Measurements from ENCODE around the gene HELQ.

HELQ gene

DNA sequence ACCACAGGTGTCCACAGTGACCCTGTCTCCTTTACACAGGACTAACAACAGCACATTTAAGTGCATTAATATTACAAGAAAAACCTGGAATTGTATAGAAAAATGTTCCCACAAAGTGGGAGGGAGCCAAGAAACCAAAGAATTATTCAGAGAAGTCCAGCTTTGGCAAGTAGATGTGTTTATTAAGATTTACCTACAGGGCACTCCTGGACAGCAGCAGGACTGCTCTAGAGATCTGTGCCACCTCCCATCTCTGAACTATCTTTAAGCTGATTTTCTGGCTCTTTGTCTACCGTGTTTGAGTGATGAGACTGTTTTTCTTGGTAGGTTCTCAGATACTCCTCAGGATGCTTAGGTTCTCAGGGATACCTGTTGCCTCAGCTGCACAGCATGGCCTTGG, 82.7 kb downstream of the HELQ start:
- DNase-seq (ENCODE audit: low read depth): no peak

DNA sequence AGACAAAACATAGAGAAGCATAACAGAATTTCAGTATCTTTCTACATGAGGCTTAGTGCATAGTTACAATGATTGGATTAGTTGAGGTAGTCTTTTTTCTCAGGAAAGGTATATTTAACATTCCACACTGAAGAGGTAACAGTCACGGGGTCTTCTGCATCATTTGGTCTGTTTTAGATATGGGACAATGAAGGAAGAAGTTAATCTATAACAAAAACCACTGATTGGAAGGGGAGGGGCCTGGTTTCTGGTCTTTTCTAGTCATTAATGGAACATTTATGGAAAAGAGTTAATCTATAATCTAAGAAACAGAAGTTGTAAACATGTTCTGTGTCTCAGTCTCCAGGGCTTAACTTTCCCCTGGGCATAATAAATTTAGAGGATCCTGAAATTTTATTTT, 83.7 kb downstream of the HELQ start:
- no peak for DNase-seq (ENCODE audit: low read depth)

DNA sequence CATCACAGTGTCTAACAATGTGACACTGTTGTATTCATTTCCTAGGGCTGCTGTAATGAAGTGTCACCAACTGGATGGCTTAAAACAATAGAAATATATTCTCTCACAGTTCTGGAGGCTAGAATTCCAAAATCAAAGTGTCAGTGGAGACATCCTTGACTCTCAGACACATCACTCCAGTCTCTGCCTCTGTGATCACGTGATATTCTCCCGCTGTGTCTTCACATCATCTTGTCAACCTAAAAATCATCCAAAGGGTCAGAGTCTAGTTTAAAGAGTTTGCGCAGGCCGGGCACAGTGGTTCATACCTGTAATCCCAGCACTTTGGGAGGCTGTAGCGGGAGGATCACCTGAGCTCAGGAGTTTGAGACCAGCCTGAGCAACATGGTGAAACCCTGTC, 84.4 kb downstream of the HELQ start:
- no peak for DNase-seq (ENCODE audit: low read depth)

DNA sequence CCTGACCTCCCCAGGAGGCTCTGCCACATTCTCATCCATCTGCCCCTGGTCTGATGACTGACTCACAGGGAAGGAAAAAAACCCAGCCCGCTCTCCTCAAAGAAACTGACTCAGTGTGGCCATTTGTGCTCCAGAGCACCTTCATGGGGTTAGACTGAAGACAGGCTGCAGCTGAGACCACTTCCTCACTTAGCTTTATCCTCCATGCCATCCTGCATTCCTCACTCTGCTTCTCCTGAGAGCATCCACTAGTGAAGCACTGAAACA, 85.0 kb downstream of the HELQ start:
- no peak for DNase-seq (ENCODE audit: low read depth)

DNA sequence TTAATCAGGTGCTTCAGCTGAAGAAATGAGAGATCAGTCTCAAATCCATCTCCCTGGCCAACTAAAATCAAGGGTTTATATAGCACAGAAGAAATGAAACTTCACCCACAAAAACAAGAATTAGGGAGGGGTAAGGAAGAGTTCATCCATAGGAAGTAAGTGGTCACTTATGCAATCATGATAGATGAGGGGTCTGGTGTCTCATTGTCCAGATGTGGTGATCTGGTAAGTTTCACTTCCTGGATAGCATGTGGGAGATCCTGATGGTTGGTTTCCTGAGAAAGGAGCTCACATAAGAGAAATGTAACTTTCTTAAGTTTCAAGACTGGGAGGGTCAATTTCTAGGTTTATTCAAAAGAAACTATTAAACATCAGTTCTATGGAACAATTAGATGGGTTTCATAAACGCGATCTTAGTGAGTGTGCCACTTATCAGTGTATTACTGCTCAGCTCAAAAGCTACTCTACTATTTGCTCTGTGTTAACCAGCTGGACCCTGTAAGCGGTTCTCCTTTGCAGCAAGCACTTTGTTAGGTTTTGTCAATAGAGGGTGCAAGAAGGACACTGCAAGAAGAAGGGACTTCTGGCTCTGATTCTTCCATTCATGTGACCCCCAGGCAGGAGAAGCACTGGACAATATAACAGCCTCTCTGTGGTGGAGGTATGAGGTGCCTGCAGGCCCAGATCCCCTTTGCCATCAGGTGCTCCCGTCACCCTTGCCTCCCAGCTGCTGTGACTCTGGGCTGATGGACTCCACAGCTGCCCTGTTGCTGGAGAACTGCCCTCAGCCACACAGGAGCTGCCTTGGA, 85.6 kb downstream of the HELQ start:
- DNase-seq (ENCODE audit: low read depth): no peak

DNA sequence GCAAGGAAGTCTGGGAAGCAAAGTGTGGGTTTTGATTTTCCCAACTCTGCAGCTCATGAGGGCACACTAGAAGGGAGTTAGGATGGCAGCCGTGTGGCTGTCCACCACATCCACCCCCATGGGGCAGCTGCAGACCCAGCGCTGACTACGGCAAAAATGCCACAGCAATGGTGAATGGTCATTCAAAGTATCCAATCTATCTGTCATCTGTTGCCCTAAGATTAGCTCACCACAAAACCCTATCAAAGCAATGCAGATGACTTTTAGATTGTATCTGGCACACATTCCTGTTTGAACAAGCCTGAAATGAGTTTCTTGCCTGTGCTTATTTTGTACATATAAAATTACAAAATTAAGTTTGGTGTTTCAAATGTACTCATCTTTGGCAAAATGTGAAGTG, 91.3 kb downstream of the HELQ start:
- DNase-seq (ENCODE audit: low read depth): no peak

DNA sequence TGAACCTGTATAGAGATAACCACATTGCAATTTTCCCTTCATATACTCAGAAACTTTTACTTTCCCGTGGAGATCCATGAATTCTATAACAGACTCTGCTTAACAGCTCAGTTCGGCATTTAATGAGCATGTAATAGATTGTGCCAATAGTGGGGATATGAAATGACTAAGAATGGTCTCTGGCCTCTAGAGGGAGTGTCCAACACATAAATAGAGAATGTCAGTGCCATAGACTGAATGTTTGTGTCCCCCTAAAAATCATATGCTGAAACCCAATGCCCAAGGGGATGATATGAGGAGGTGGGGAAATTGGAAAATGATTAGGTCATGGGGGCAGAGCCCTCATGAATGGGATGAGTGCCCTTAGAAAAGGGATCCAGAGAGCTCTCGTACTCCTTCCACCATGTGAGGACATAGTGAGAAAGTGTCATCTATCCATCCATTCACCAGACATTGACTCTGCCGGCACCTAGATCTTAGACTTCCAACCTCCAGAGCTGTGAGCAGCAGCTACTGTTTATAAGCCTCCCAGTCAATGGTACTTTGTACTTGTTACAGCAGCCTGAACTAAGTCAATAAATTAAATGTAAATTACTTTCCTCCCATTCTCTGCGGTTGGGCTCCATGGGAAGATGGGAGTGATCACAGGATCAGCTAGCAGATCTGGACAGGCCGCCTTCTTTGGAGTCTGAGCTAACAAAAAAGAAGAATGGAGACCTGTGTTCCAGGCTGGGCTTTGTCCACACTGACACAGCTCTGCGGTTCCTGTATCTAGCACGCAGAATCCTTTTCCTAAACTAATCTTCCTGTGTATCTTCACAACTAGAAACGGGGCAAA, 92.9 kb downstream of the HELQ start:
- no peak for DNase-seq (ENCODE audit: low read depth)

DNA sequence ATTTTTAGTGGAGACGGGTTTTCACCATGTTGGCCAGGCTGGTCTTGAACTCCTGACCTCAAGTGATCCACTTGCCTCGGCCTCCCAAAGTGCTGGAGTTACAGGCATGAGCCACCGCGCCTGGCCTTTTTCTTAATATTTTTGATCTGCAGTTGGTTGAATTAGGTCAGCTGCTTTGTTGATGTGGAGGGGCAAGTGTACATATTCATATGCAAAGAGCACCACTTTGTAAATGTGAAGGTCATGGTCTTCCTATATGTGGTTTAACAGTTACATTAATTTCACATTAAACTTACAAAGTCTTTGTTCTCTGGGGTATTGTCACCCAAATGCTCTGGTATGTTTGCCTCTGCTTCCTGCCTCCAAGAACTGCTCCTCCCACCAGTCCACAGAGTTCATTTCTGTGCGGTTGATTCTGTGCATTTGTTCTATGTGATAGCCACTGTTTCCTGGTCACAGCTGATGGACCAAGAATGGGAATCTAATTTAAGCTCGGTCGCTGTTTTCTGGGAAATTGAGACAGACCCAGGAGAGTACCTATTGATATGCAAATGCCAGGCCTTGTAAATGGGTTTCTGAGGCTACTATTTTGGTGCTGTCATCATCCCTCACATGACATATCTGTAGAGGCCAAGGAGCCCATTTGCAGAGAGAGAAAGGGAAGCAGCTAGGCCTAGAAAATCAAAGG, 94.1 kb downstream of the HELQ start:
- no peak for DNase-seq (ENCODE audit: low read depth)

DNA sequence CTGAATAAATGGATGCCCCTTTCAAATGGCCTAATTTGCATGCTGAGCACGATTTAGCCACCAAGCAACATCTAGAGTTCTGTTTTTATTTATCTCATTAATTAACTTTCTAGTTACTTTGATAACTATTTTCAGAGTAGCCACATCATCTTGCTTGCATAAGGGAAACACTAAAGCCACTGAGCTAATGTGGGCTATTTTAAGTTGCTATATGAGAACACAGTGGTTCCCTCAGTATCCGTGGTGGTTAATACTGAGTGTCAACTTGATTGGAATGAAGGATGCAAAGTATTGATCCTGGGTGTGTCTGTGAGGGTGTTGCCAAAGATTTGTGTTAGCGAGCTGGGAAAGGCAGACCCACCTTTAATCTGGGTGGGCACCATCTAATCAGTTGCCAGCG, 95.6 kb downstream of the HELQ start:
- no peak for DNase-seq (ENCODE audit: low read depth)

DNA sequence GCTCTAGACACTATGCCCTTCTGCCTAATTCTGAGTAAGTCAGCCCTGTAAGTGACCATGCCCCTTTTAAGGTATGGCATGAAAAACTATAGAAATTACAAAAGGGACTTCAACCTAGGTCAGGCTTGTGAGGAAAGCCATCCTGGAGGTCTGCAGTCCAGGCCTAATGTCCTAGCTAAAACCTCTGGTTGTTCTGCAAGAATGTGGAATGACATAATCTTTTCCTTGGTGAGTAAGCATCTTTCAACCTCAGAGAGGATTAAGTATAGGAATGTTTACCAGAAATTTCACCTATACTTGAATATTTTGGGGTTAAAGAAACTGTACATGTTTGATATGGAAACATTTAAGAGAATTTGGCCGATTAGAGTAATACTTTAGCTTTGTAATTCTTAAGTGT, 97.2 kb downstream of the HELQ start:
- DNase-seq (ENCODE audit: low read depth): no peak

Data from stimulated activated CD8-positive, alpha-beta memory T cell treated with anti-CD3 and anti-CD28 coated beads, Interleukin-12 subunit alpha, Interleukin-12 subunit beta, amount 100 ng/mL, for 4 hours (primary cell).